Adipocyte (in vitro differentiated cells): ENCODE results near the gene NT5C3B.
A peak's percentile ranks its signal among the peaks of the same experiment; 100 is the strongest.
"Not testable (repeated sequence)": the region's sequence is repeated elsewhere in the genome, so short reads cannot be mapped to it uniquely, and the experiment has no call there.

Experiments used
- DNase-seq: peaks from one replicate; pipeline ENCODE4 v3.0.0-alpha.2; 2015; ENCODE audit warnings: low read depth
- H3K27me3 ChIP-seq: replicated peaks from 2 replicates; pipeline ENCODE4 v1.7.0; 2013; ENCODE audit warnings: mild to moderate bottlenecking, low read length, moderate library complexity; ENCODE audit not compliant: control insufficient read depth, insufficient read depth
- H3K36me3 ChIP-seq: 2 replicates; pipeline ENCODE4 v1.7.0; 2013; ENCODE audit warnings: low read length, mild to moderate bottlenecking, moderate library complexity; ENCODE audit not compliant: control insufficient read depth, insufficient read depth, severe bottlenecking
- H3K4me1 ChIP-seq: 2 replicates; pipeline ENCODE4 v1.7.0; 2013; ENCODE audit warnings: mild to moderate bottlenecking, low read length, moderate library complexity; ENCODE audit not compliant: control insufficient read depth, insufficient read depth
- H3K4me3 ChIP-seq: 2 replicates; pipeline ENCODE4 v1.7.0; 2013; ENCODE audit warnings: mild to moderate bottlenecking, low read length, moderate library complexity
- H3K9ac ChIP-seq: 2 replicates; pipeline ENCODE4 v1.7.0; 2013; ENCODE audit warnings: mild to moderate bottlenecking, low read length, moderate library complexity
- H3K9me3 ChIP-seq: 2 replicates; pipeline ENCODE4 v1.7.0; 2013; ENCODE audit warnings: mild to moderate bottlenecking, low read length, moderate library complexity; ENCODE audit not compliant: control insufficient read depth

NT5C3B gene

GRCh38 chr17:41837761-41838538 is 1.9 kb upstream of the NT5C3B start, which contains the start of gene KLHL10:
Gene KLHL10 (plus strand): TSS chr17:41837825. CDS start chr17:41837933, 108 bp downstream.
- peak within 1 kb of the TSS; percentile 90 for H3K9ac ChIP-seq
- no peaks in the 10 kb centered on the region for H3K27me3 ChIP-seq
- peaks cover 11% of the 10 kb centered on the region for H3K4me1 ChIP-seq
- H3K9me3 ChIP-seq: no peaks in the 10 kb centered on the region
- no peak for DNase-seq
- H3K36me3 ChIP-seq: peaks cover 5% of the 10 kb centered on the region
- H3K4me3 ChIP-seq: peak within 1 kb of the TSS; percentile 88

GRCh38 chr17:41836550-41837196 is 641 bp upstream of the NT5C3B start:
- Histone ChIP-seq H3K9ac (peak overlapping the region; percentile 90), H3K4me1 (peaks cover 11% of the 10 kb centered on the region), H3K4me3 (peak overlapping the region; percentile 88), H3K36me3 (peaks cover 10% of the 10 kb centered on the region), H3K27me3 (no peaks in the 10 kb centered on the region), H3K9me3 (no peaks in the 10 kb centered on the region)
- DNase-seq: no peak

GRCh38 chr17:41835214-41835799 is 725 bp downstream of the NT5C3B start:
- Histone ChIP-seq H3K4me1 (peaks cover 11% of the 10 kb centered on the region), H3K4me3 (peak overlapping the region; percentile 88), H3K9ac (peak overlapping the region; percentile 90), H3K9me3 (no peaks in the 10 kb centered on the region), H3K27me3 (no peaks in the 10 kb centered on the region), H3K36me3 (peaks cover 21% of the 10 kb centered on the region)
- DNase-seq: peak; percentile 49

- not testable (repeated sequence) for H3K9me3 ChIP-seq, DNase-seq, H3K27me3 ChIP-seq, H3K9ac ChIP-seq, H3K4me3 ChIP-seq, H3K4me1 ChIP-seq
- peaks cover 57% of the 10 kb centered on the region for H3K36me3 ChIP-seq
Observed at GRCh38 chr17:41829961-41830360, 6.1 kb downstream of the NT5C3B start.

- Histone ChIP-seq H3K36me3 (peaks cover 38% of the 10 kb centered on the region), H3K27me3 (no peaks in the 10 kb centered on the region)
Observed at GRCh38 chr17:41825175-41825845, 10.7 kb downstream of the NT5C3B start.

GRCh38 chr17:41824086-41824485 is 11.9 kb downstream of the NT5C3B start:
- peak; percentile 34 for DNase-seq
- Histone ChIP-seq H3K4me3 (no peak overlapping the region), H3K36me3 (peaks cover 33% of the 10 kb centered on the region), H3K4me1 (peaks cover 3% of the 10 kb centered on the region), H3K9ac (peak overlapping the region; percentile 30), H3K27me3 (no peaks in the 10 kb centered on the region), H3K9me3 (no peaks in the 10 kb centered on the region)

More at GRCh38 chr17:41825175-41825845, 10.7 kb downstream of the NT5C3B start:
- Histone ChIP-seq H3K4me1 (peaks cover 3% of the 10 kb centered on the region), H3K9ac (no peak overlapping the region), H3K9me3 (no peaks in the 10 kb centered on the region), H3K4me3 (no peak overlapping the region)
- DNase-seq: no peak

GRCh38 chr17:41823580-41823979 is 12.5 kb downstream of the NT5C3B start:
- no peak overlapping the region for H3K9ac ChIP-seq
- H3K4me3 ChIP-seq: no peak overlapping the region
- H3K27me3 ChIP-seq: no peaks in the 10 kb centered on the region
- H3K36me3 ChIP-seq: peaks cover 29% of the 10 kb centered on the region
- no peak for DNase-seq
- no peaks in the 10 kb centered on the region for H3K9me3 ChIP-seq
- peaks cover 3% of the 10 kb centered on the region for H3K4me1 ChIP-seq

- Histone ChIP-seq H3K9ac (no peak overlapping the region), H3K36me3 (peaks cover 30% of the 10 kb centered on the region), H3K4me3 (no peak overlapping the region), H3K4me1 (peaks cover 3% of the 10 kb centered on the region), H3K9me3 (no peaks in the 10 kb centered on the region), H3K27me3 (no peaks in the 10 kb centered on the region)
- DNase-seq: no peak
Observed at GRCh38 chr17:41823141-41823524, 12.9 kb downstream of the NT5C3B start.

GRCh38 chr17:41822216-41823140 is 13.6 kb downstream of the NT5C3B start:
- Histone ChIP-seq H3K9me3 (no peaks in the 10 kb centered on the region), H3K27me3 (no peaks in the 10 kb centered on the region), H3K4me3 (no peak overlapping the region), H3K36me3 (peaks cover 25% of the 10 kb centered on the region), H3K9ac (no peak overlapping the region), H3K4me1 (peaks cover 3% of the 10 kb centered on the region)
- no peak for DNase-seq

- no peak overlapping the region for H3K9ac ChIP-seq
- no peak for DNase-seq
- H3K9me3 ChIP-seq: no peaks in the 10 kb centered on the region
- H3K36me3 ChIP-seq: peaks cover 23% of the 10 kb centered on the region
- H3K4me1 ChIP-seq: peaks cover 3% of the 10 kb centered on the region
- H3K27me3 ChIP-seq: no peaks in the 10 kb centered on the region
- H3K4me3 ChIP-seq: no peak overlapping the region
Observed at GRCh38 chr17:41821776-41822175, 14.3 kb downstream of the NT5C3B start.
